PC-9 (cell line): ENCODE measurements around the gene EGFL8. TPM values are rescaled to one million over a fixed set of nuclear protein-coding genes. Genes with fewer than 3 reads are reported as not detected.

Experiments used
- BruUV-seq: library from RNA; stranded (reverse); fragments of 400-500 nt; replicated peaks from 2 replicates; lab custom pipeline; 2021; lab: Mats Ljungman, UMichigan
- CTCF ChIA-PET: fragments of 300-600 bp; sonication (Branson Sonifier 250); formaldehyde crosslinking; loops from one replicate; lab custom pipeline; 2022; ENCODE audit warnings: antibody characterized with exemption; lab: Charles Lee
- POLR2A ChIA-PET: fragments of 300-600 bp; sonication (Branson Sonifier 250); formaldehyde crosslinking; loops from one replicate; lab custom pipeline; 2022; ENCODE audit warnings: antibody characterized with exemption; ENCODE audit not compliant: unreplicated experiment; lab: Charles Lee
- DNase-seq, 2 experiments: peaks; one replicate each; pipeline versions ENCODE4 v3.0.0 to v3.0.0-alpha.2; 2015 to 2022; ENCODE audit warnings: mixed read lengths in 1 of 2
- H2AFZ ChIP-seq: fragments of 200-600 bp; sonication (generic); 2 replicates; pipeline ENCODE4 v1.8.1; 2017; ENCODE audit warnings: antibody characterized with exemption
- H3F3A ChIP-seq: fragments of 200-600 bp; sonication (generic); 2 replicates; pipeline ENCODE4 v1.8.1; 2017; ENCODE audit warnings: antibody characterized with exemption, mild to moderate bottlenecking, low read depth; ENCODE audit not compliant: insufficient read depth
- H3K27ac ChIP-seq: fragments of 200-600 bp; sonication (generic); 2 replicates; pipeline ENCODE4 v1.6.1; 2016; ENCODE audit warnings: mixed run types
- H3K27me3 ChIP-seq: fragments of 200-600 bp; sonication (generic); 2 replicates; pipeline ENCODE4 v1.6.1; 2016; ENCODE audit warnings: low read depth, mixed run types; ENCODE audit not compliant: insufficient read depth
- H3K36me3 ChIP-seq: fragments of 200-600 bp; sonication (generic); 2 replicates; pipeline ENCODE4 v1.6.1; 2016; ENCODE audit warnings: low read depth, mixed run types
- H3K4me1 ChIP-seq: fragments of 200-600 bp; sonication (generic); replicated peaks from 2 replicates; pipeline ENCODE4 v1.6.1; 2016; ENCODE audit warnings: mixed run types; ENCODE audit not compliant: insufficient read depth
- H3K4me2 ChIP-seq: fragments of 200-600 bp; sonication (generic); 2 replicates; pipeline ENCODE4 v1.6.1; 2017; ENCODE audit warnings: mixed run types
- H3K4me3 ChIP-seq: fragments of 200-600 bp; sonication (generic); 2 replicates; pipeline ENCODE4 v1.6.1; 2016; ENCODE audit warnings: mixed run types
- H3K79me2 ChIP-seq: fragments of 200-600 bp; sonication (generic); 2 replicates; pipeline ENCODE4 v1.6.1; 2017; ENCODE audit warnings: low read depth, mixed run types
- H3K9me2 ChIP-seq: fragments of 200-600 bp; sonication (generic); 2 replicates; pipeline ENCODE4 v1.8.1; 2017; ENCODE audit warnings: mild to moderate bottlenecking; ENCODE audit not compliant: insufficient read depth
- H3K9me3 ChIP-seq: fragments of 200-600 bp; sonication (generic); 2 replicates; pipeline ENCODE4 v1.8.1; 2016; ENCODE audit warnings: low read depth; ENCODE audit not compliant: insufficient read depth
- H4K20me1 ChIP-seq: fragments of 200-600 bp; sonication (generic); 2 replicates; pipeline ENCODE4 v1.8.1; 2017; ENCODE audit not compliant: insufficient read depth
- EZH2 ChIP-seq: fragments of 200-600 bp; sonication (generic); IDR thresholded peaks from 2 replicates; pipeline ENCODE4 v1.8.0; 2017; ENCODE audit warnings: antibody characterized with exemption, low read depth
- intact Hi-C: fragments of 100-400 bp; cut with micrococcal nuclease; formaldehyde crosslinking; loops from one replicate; pipeline ENCODE4 v1.10.0; 2022; ENCODE audit not compliant: unreplicated experiment
- total RNA-seq: library from RNA; stranded (reverse); gene quantifications from 2 replicates; pipeline ENCODE4 v1.2.3, GENCODE V29; 2021
- TF ChIP-seq, protein P1 (sequence below): fragments of 200-600 bp; sonication (generic); conservative IDR thresholded peaks from 2 replicates; pipeline ENCODE4 v1.6.1; 2017; ENCODE audit warnings: mixed run types, antibody characterized with exemption, mild to moderate bottlenecking, moderate library complexity

Gene EGFL8
- total RNA-seq, 1 experiment from 2014 or later = 26.0 TPM

- Histone ChIP-seq H3K4me2 (no peak overlapping the region), H3K27me3 (no peaks in the 10 kb centered on the region), H3K79me2 (peaks cover 11% of the 10 kb centered on the region), H3K4me1 (peaks cover 8% of the 10 kb centered on the region; the same call in 1 of the 2 replicates), H3F3A (peaks cover 15% of the 10 kb centered on the region; the same call in 1 of the 2 replicates), H3K36me3 (peaks cover 2% of the 10 kb centered on the region; the same call in 1 of the 2 replicates), H2AFZ (no peak overlapping the region), H3K27ac (no peak overlapping the region), H3K4me3 (no peak overlapping the region), H4K20me1 (no peaks in the 10 kb centered on the region), H3K9me3 (no peaks in the 10 kb centered on the region), H3K9me2 (no peaks in the 10 kb centered on the region)
- no TSS peak for BruUV-seq
- CTCF ChIA-PET = no interaction called here
- POLR2A ChIA-PET = interaction anchor here (0.6 kb wide), 1 partner anchor 63 kb away, joined by 3 read pairs; no protein-coding TSS in a partner anchor
- TF ChIP-seq, protein P1, sequence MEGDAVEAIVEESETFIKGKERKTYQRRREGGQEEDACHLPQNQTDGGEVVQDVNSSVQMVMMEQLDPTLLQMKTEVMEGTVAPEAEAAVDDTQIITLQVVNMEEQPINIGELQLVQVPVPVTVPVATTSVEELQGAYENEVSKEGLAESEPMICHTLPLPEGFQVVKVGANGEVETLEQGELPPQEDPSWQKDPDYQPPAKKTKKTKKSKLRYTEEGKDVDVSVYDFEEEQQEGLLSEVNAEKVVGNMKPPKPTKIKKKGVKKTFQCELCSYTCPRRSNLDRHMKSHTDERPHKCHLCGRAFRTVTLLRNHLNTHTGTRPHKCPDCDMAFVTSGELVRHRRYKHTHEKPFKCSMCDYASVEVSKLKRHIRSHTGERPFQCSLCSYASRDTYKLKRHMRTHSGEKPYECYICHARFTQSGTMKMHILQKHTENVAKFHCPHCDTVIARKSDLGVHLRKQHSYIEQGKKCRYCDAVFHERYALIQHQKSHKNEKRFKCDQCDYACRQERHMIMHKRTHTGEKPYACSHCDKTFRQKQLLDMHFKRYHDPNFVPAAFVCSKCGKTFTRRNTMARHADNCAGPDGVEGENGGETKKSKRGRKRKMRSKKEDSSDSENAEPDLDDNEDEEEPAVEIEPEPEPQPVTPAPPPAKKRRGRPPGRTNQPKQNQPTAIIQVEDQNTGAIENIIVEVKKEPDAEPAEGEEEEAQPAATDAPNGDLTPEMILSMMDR = no peak
- TF ChIP-seq EZH2 = no peak
- DNase-seq = no peak
- intact Hi-C loops = no loop called here
These were observed 17.6 kb downstream of the EGFL8 start for GRCh38 chr6:32181915-32182529.

- CTCF ChIA-PET = no interaction called here
- intact Hi-C loops = no loop called here
- H3K9me3 ChIP-seq = no peaks in the 10 kb centered on the region
- peaks cover 11% of the 10 kb centered on the region for H3K79me2 ChIP-seq
- DNase-seq = no peak
- TF ChIP-seq, protein P1 = no peak
- TF ChIP-seq EZH2 = no peak
- no peaks in the 10 kb centered on the region for H3K27me3 ChIP-seq
- POLR2A ChIA-PET = no interaction called here
- BruUV-seq = no TSS peak
- H2AFZ ChIP-seq = no peak overlapping the region
- no peak overlapping the region for H3K27ac ChIP-seq
- H3K36me3 ChIP-seq = peaks cover 7% of the 10 kb centered on the region
- no peak overlapping the region for H3K4me3 ChIP-seq
- H3K4me1 ChIP-seq = peaks cover 8% of the 10 kb centered on the region; the same call in 1 of the 2 replicates
- H3K4me2 ChIP-seq = no peak overlapping the region
- H4K20me1 ChIP-seq = no peaks in the 10 kb centered on the region
- no peaks in the 10 kb centered on the region for H3K9me2 ChIP-seq
- H3F3A ChIP-seq = peaks cover 15% of the 10 kb centered on the region; the same call in 1 of the 2 replicates
These were observed 18.2 kb downstream of the EGFL8 start for GRCh38 chr6:32182555-32182981.

DNA sequence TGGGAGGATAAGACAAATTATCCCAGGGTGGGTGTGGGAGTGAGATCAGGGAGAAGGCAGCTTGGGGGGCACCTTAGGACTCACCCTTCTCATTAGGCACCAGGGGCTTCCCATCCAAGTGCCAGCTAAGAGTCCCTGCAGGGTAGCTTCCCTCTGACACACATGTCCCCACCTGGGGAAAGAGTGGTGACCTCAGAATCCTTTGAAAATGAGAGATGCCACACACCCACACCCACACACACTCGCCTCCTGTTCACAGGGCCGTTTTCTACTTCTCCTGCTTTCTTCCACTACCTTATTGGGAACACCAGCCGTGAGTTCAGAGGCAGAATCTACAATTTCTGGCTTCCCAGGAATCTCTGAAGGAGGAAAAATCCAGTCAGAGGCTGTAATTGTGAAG, 18.6 kb downstream of the EGFL8 start:
- no peak for DNase-seq
- no peak for TF ChIP-seq EZH2
- TF ChIP-seq, protein P1 = no peak
- H3K36me3 ChIP-seq = peaks cover 10% of the 10 kb centered on the region
- no peaks in the 10 kb centered on the region for H3K27me3 ChIP-seq
- no peak overlapping the region for H3K4me3 ChIP-seq
- H3K9me2 ChIP-seq = no peaks in the 10 kb centered on the region
- H3K4me1 ChIP-seq = peaks cover 8% of the 10 kb centered on the region; the same call in 1 of the 2 replicates
- no peak overlapping the region for H3K27ac ChIP-seq
- ChIA-PET CTCF (no interaction called here), POLR2A (no interaction called here)
- no peak overlapping the region for H2AFZ ChIP-seq
- H3F3A ChIP-seq = peaks cover 14% of the 10 kb centered on the region; the same call in 1 of the 2 replicates
- H3K9me3 ChIP-seq = no peaks in the 10 kb centered on the region
- H4K20me1 ChIP-seq = no peaks in the 10 kb centered on the region
- peaks cover 13% of the 10 kb centered on the region for H3K79me2 ChIP-seq
- no peak overlapping the region for H3K4me2 ChIP-seq
- BruUV-seq = no TSS peak
- intact Hi-C loops = no loop called here
